Thymus (tissue), 11 donors: ENCODE measurements around the gene MCHR2. TPM values are rescaled to one million over a fixed set of nuclear protein-coding genes. Genes with fewer than 3 reads are reported as not detected.

ENCODE experiments used
- DNase-seq, 9 donors: peaks; one replicate each; pipeline ENCODE4 v3.0.0-alpha.2; 2013; ENCODE audit warnings: low spot score in 9 of 9, low read depth in 6 of 9, missing footprints in 1 of 9
- H3K27ac ChIP-seq, 2 donors: one replicate each; pipeline ENCODE4 v1.5.1; 2013; ENCODE audit warnings: control low read depth in 1 of 2, low read depth in 1 of 2, low read length in 1 of 2, mild to moderate bottlenecking in 1 of 2, moderate library complexity in 1 of 2
- H3K27me3 ChIP-seq, 2 donors: one replicate each; pipeline ENCODE4 v1.5.1; 2013; ENCODE audit warnings: low read length in 1 of 2; ENCODE audit not compliant: control insufficient read depth in 2 of 2, insufficient read depth in 1 of 2
- H3K36me3 ChIP-seq, 2 donors: one replicate each; pipeline ENCODE4 v1.5.1; 2013; ENCODE audit warnings: low read length in 1 of 2, mild to moderate bottlenecking in 1 of 2, moderate library complexity in 1 of 2; ENCODE audit not compliant: control insufficient read depth in 2 of 2, insufficient read depth in 2 of 2
- H3K4me1 ChIP-seq, 2 donors: one replicate each; pipeline ENCODE4 v1.5.1; 2013; ENCODE audit warnings: low read length in 2 of 2; ENCODE audit not compliant: control insufficient read depth in 2 of 2, insufficient read depth in 2 of 2
- H3K4me3 ChIP-seq, 2 donors: one replicate each; pipeline ENCODE4 v1.5.1; 2013; ENCODE audit warnings: low read length in 2 of 2, control low read depth in 1 of 2, mild to moderate bottlenecking in 1 of 2
- H3K9me3 ChIP-seq, 2 donors: one replicate each; pipeline ENCODE4 v1.5.1; 2013; ENCODE audit warnings: low read length in 1 of 2, mild to moderate bottlenecking in 1 of 2; ENCODE audit not compliant: control insufficient read depth in 2 of 2, insufficient read depth in 1 of 2
- WGBS: extraction: QIAGEN DNeasy Blood & Tissue Kit; methylation state at CpG from one replicate; pipeline ENCODE4 v1.1.7; 2013; 5-methylcytosine and 5-hydroxymethylcytosine counted together
- polyA plus RNA-seq: library from polyadenylated mRNA; stranded (reverse); fragments of 200-250 nt; gene quantifications from one replicate; pipeline ENCODE4 v1.2.3, GENCODE V29; 2013
- total RNA-seq: library from RNA; stranded (reverse); fragments of 120-200 nt; gene quantifications from one replicate; pipeline ENCODE4 v1.2.4, GENCODE V29; 2013
- donor health status: healthy.

The MCHR2 gene
- total and polyA plus RNA-seq, 2 donors: not detected

DNA sequence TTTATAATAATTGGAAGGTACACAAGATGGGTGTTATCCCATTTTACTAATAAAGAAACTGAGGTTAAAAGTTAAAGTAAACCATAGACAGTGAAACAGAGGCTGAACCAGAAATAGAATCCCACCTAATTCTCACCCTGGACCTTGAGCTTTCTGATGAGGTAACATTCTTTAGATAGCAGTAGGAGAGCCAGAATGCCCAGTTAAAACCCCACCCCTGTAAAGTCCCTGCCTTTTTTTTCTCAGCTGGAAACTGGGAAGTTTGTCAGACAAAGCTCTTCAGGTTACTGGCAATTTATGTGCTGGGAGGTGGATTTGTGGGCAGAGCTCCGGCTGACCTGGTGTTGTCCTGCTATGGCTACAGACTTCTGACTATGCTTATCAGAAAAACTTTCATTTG lies 1.9 kb upstream of the MCHR2 start:
- H3K27me3 ChIP-seq: peaks cover 24 to 33% of the 10 kb centered on the region in 2 donors
- no peaks in the 10 kb centered on the region for H3K36me3 ChIP-seq
- 86% methylated on average over 1 of the region's 1 CpG for WGBS
- no peaks in the 10 kb centered on the region for H3K9me3 ChIP-seq
- no peak for DNase-seq
- no peak overlapping the region for H3K27ac ChIP-seq
- H3K4me1 ChIP-seq: no peaks in the 10 kb centered on the region
- no peak overlapping the region for H3K4me3 ChIP-seq

DNA sequence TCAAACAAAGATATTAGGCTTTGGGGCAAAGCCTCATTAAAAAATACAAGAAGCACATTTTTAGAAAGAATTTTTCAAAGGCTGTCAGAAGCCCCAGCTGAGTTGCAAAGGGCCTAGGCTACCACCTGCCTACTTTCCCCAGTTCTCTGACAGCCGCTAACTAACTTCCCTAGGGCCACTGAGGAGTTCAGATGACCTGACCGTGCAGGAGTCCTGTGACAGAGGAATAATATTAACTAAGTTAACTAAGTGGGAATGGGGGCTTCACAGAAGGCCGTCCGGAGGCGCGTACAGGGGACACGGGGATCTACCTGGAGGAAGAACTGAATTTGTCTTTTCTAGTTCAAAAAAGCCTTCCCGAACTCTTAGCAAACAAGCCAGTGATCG lies 884 bp downstream of the MCHR2 start:
- H3K4me3 ChIP-seq: no peak overlapping the region

GRCh38 chr6:99991955-99992354 lies 2.1 kb downstream of the MCHR2 start:
- Histone ChIP-seq H3K4me1 (no peaks in the 10 kb centered on the region), H3K4me3 (no peak overlapping the region), H3K27me3 (peaks cover 24 to 35% of the 10 kb centered on the region in 2 donors), H3K27ac (no peak overlapping the region), H3K9me3 (no peaks in the 10 kb centered on the region), H3K36me3 (no peaks in the 10 kb centered on the region)
- DNase-seq: no peak
- WGBS: 96% methylated on average over 3 of the region's 3 CpGs

More for the DNA sequence above, 884 bp downstream of the MCHR2 start:
- no peak for DNase-seq
- WGBS: 36% methylated on average over 9 of the region's 9 CpGs
- no peak overlapping the region for H3K27ac ChIP-seq
- no peaks in the 10 kb centered on the region for H3K9me3 ChIP-seq
- no peaks in the 10 kb centered on the region for H3K36me3 ChIP-seq
- H3K4me1 ChIP-seq: no peaks in the 10 kb centered on the region
- H3K27me3 ChIP-seq: peaks cover 24 to 35% of the 10 kb centered on the region in 2 donors

DNA sequence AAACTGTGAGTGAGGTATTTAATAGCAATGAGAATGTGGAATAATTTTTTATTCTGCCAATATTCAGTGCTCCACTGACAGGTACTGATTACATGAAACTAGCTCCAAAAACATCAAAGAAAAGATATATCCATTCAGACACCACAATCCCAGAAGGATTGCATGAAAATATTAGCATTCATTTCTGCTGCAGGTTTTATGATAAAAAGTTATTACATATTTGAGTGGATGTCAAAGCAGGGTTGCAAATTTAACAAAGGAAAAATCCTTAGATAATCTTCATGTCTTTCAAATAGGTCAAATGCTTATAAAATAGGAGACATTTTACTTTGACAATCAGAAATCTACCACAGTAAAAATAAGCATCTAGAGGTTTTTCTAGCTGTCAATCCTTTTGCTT lies 13.3 kb downstream of the MCHR2 start:
- Histone ChIP-seq H3K9me3 (no peaks in the 10 kb centered on the region), H3K4me3 (no peak overlapping the region), H3K36me3 (no peaks in the 10 kb centered on the region), H3K27me3 (no peaks in the 10 kb centered on the region), H3K4me1 (no peaks in the 10 kb centered on the region), H3K27ac (no peak overlapping the region)
- no peak for DNase-seq

DNA sequence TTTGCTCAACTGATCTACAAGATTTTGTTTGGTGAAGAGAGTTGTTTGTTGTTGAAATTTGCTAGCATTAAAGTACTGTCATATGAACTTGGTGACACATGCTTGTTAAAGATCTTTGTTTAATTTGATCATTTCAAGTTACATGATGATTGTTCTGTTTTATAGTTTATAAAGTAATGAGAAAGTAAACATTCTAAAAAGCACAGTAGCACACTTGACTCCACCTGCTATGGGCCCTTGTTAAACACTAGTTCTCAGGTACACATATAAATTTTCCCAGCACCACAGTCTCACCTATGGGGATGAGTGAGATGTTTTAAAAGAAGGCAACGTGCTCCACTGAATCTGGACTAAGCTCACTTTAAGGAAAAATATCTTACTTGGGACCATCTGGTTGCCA lies 14.1 kb downstream of the MCHR2 start:
- H3K9me3 ChIP-seq: no peaks in the 10 kb centered on the region
- DNase-seq: no peak
- no peaks in the 10 kb centered on the region for H3K36me3 ChIP-seq
- WGBS: 75% methylated on average over 1 of the region's 1 CpG
- no peaks in the 10 kb centered on the region for H3K27me3 ChIP-seq
- no peak overlapping the region for H3K4me3 ChIP-seq
- no peaks in the 10 kb centered on the region for H3K4me1 ChIP-seq
- H3K27ac ChIP-seq: no peak overlapping the region

DNA sequence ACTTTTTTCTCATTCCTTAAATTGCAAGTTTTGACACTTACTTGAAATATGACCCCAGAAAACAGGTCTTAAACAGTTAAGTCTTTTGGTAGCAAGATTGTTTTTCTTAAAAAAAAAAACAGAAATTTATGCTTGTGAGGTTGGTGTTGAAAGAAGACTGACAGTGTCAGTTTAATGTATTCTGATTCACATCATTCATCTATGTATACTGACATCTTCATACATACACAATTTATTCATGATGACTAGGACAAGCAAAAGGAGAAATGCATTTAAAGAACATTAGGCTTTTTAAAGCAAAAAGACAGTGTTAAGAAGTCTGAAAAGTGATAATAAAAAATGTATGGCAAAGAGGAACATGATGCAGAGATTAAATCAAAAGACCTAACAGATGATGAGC lies 27.0 kb downstream of the MCHR2 start:
- no peak for DNase-seq
- H3K4me1 ChIP-seq: no peaks in the 10 kb centered on the region
- H3K36me3 ChIP-seq: no peaks in the 10 kb centered on the region
- H3K4me3 ChIP-seq: no peak overlapping the region
- H3K27me3 ChIP-seq: no peaks in the 10 kb centered on the region
- H3K9me3 ChIP-seq: no peaks in the 10 kb centered on the region
- no peak overlapping the region for H3K27ac ChIP-seq

- Histone ChIP-seq H3K4me1 (no peaks in the 10 kb centered on the region), H3K9me3 (peaks cover 0 to 5% of the 10 kb centered on the region in 2 donors), H3K27ac (no peak overlapping the region), H3K4me3 (no peak overlapping the region), H3K36me3 (no peaks in the 10 kb centered on the region), H3K27me3 (no peaks in the 10 kb centered on the region)
- no peak for DNase-seq
- 82% methylated on average over 1 of the region's 1 CpG for WGBS
Measured at GRCh38 chr6:99960027-99960426, 34.0 kb downstream of the MCHR2 start.

DNA sequence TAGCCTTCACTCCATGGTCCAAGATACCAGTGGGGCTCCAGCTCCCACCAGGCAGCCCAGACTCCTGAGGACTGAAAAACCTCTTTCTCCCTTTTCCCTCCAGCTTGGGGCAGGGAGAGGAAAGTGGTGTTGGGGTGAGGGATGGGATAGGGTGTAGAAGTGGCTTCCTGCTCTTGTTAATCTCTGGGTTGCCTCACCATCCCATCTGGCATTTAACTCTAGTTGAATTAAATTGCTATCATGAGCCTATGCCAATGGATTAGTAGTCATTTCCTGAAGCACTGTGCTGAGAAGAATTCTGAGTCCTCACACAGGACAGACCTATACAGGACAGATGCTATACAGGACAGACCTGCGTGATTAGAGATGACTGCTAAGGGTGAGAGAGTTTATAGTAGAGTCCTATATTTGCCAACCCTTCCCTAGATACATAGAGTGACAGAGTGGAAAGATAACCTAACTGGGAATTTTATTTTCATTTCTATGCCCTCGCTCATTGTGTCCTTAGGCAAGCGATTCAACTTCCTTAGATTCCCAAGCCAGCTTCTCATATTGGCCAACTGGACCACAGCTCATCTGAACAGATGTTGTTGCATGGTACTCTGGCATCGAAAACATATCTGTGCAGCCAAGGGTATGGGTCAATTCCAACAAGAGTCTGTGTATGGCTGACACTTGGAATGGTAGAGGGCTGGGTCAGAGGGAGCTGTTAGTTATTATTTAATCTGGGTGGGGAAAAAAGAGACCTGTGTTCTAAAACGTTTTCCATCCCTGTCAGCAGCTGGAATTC lies 42.8 kb downstream of the MCHR2 start:
- 84% methylated on average over 5 of the region's 5 CpGs for WGBS
- no peak overlapping the region for H3K27ac ChIP-seq
- H3K27me3 ChIP-seq: no peaks in the 10 kb centered on the region
- H3K4me1 ChIP-seq: no peaks in the 10 kb centered on the region
- H3K9me3 ChIP-seq: no peaks in the 10 kb centered on the region
- DNase-seq: no peak
- no peak overlapping the region for H3K4me3 ChIP-seq
- H3K36me3 ChIP-seq: no peaks in the 10 kb centered on the region

GRCh38 chr6:99946005-99946404 lies 48.0 kb downstream of the MCHR2 start:
- Histone ChIP-seq H3K27me3 (no peaks in the 10 kb centered on the region), H3K36me3 (no peaks in the 10 kb centered on the region), H3K27ac (no peak overlapping the region), H3K4me1 (no peaks in the 10 kb centered on the region), H3K9me3 (no peaks in the 10 kb centered on the region), H3K4me3 (no peak overlapping the region)
- no peak for DNase-seq
- WGBS: 78% methylated on average over 2 of the region's 2 CpGs
